ENCODE measurements around the gene NRTN. TPM values are rescaled to one million over a fixed set of nuclear protein-coding genes. Genes with fewer than 3 reads are reported as not detected.

The NRTN gene
- 0.46 to 0.94 TPM (median 0.64 TPM) in 5 replicates for total RNA-seq (2022; extraction: Qiagen RNA extraction; ENCODE audit: low read depth)

GRCh38 chr19:5804516-5805461 is at the start of gene NRTN:
TSS of gene NRTN (plus strand) at chr19:5805067. CDS start at chr19:5824166, 19,099 bp downstream.

GRCh38 chr19:5784581-5785147 is 20.2 kb upstream of the NRTN start, which contains the start of gene PRR22:
TSS of gene PRR22 (minus strand) at chr19:5784746. CDS start at chr19:5784660, 86 bp downstream.

GRCh38 chr19:5790559-5791520 is 14.0 kb upstream of the NRTN start, which contains the start of gene DUS3L:
TSS of gene DUS3L (minus strand) at chr19:5791163. CDS start at chr19:5791141, 22 bp downstream.

GRCh38 chr19:5839065-5840017 is 34.5 kb downstream of the NRTN start, which contains the start of gene FUT6:
TSS of gene FUT6 (minus strand) at chr19:5839702. CDS start at chr19:5832567, 7,135 bp downstream.

GRCh38 chr19:5851302-5851701 is 46.4 kb downstream of the NRTN start, which contains the start of gene FUT3:
TSS of gene FUT3 (minus strand) at chr19:5851449.

Other genes with a start within 250 kb of the NRTN start
- 1.6 to 3.4 TPM (median 2.2 TPM) in 5 replicates for gene TINCR, start 237.1 kb upstream of the NRTN start, total RNA-seq (2022; extraction: Qiagen RNA extraction; ENCODE audit: low read depth)
- 33.4 to 43.4 TPM (median 39.0 TPM) in 5 replicates for gene SAFB2, start 182.3 kb upstream of the NRTN start, total RNA-seq (2022; extraction: Qiagen RNA extraction; ENCODE audit: low read depth)
- gene SAFB, start 182.0 kb upstream of the NRTN start, total RNA-seq (2022; extraction: Qiagen RNA extraction; ENCODE audit: low read depth): 52.6 to 64.8 TPM (median 61.8 TPM) in 5 replicates
- 47.2 to 69.6 TPM (median 61.4 TPM) in 5 replicates for gene MICOS13, start 124.6 kb upstream of the NRTN start, total RNA-seq (2022; extraction: Qiagen RNA extraction; ENCODE audit: low read depth)
- gene HSD11B1L, start 124.0 kb upstream of the NRTN start, total RNA-seq (2022; extraction: Qiagen RNA extraction; ENCODE audit: low read depth): 3.4 to 5.3 TPM (median 3.9 TPM) in 5 replicates
- 726 to 796 TPM (median 738 TPM) in 5 replicates for gene RPL36, start 114.8 kb upstream of the NRTN start, total RNA-seq (2022; extraction: Qiagen RNA extraction; ENCODE audit: low read depth)
- 52.8 to 65.6 TPM (median 60.4 TPM) in 5 replicates for gene LONP1, start 84.9 kb upstream of the NRTN start, total RNA-seq (2022; extraction: Qiagen RNA extraction; ENCODE audit: low read depth)
- gene CATSPERD, start 84.4 kb upstream of the NRTN start, total RNA-seq (2022; extraction: Qiagen RNA extraction; ENCODE audit: low read depth): not detected in 5 replicates
- 2.1 to 3.2 TPM (median 2.6 TPM) in 5 replicates for gene PRR22, start 20.3 kb upstream of the NRTN start, total RNA-seq (2022; extraction: Qiagen RNA extraction; ENCODE audit: low read depth)
- gene DUS3L, start 13.9 kb upstream of the NRTN start, total RNA-seq (2022; extraction: Qiagen RNA extraction; ENCODE audit: low read depth): 27.4 to 33.9 TPM (median 30.2 TPM) in 5 replicates
- not detected in 5 replicates for gene FUT6, start 34.6 kb downstream of the NRTN start, total RNA-seq (2022; extraction: Qiagen RNA extraction; ENCODE audit: low read depth)
- gene FUT3, start 46.4 kb downstream of the NRTN start, total RNA-seq (2022; extraction: Qiagen RNA extraction; ENCODE audit: low read depth): 0.07 to 0.14 TPM in 2 of 5 replicates, not detected in the others
- gene FUT5, start 65.5 kb downstream of the NRTN start, total RNA-seq (2022; extraction: Qiagen RNA extraction; ENCODE audit: low read depth): 0.11 TPM in 1 of 5 replicates, not detected in the others
- 248 to 285 TPM (median 265 TPM) in 5 replicates for gene NDUFA11, start 98.7 kb downstream of the NRTN start, total RNA-seq (2022; extraction: Qiagen RNA extraction; ENCODE audit: low read depth)
- 0.36 to 0.94 TPM (median 0.60 TPM) in 5 replicates for gene VMAC, start 99.8 kb downstream of the NRTN start, total RNA-seq (2022; extraction: Qiagen RNA extraction; ENCODE audit: low read depth)
- 0.64 to 1.3 TPM (median 1.0 TPM) in 5 replicates for gene CAPS, start 109.2 kb downstream of the NRTN start, total RNA-seq (2022; extraction: Qiagen RNA extraction; ENCODE audit: low read depth)
- gene RANBP3, start 173.1 kb downstream of the NRTN start, total RNA-seq (2022; extraction: Qiagen RNA extraction; ENCODE audit: low read depth): 43.6 to 48.7 TPM (median 46.9 TPM) in 5 replicates

Measured in A549 treated with DMSO at 1 μM for 4 hours (cell line).